Right lobe of liver (tissue), 4 donors: ENCODE measurements around the gene FMN1.

ENCODE experiments used
- CTCF ChIP-seq, 4 donors: fragments of 200-600 bp in 3 of 4; fragments of 450-650 bp in 1 of 4; IDR thresholded peaks; one replicate each; pipeline versions ENCODE4 v1.5.1 to v1.8.0; 2016 to 2022; ENCODE audit warnings: antibody characterized with exemption in 4 of 4, mild to moderate bottlenecking in 2 of 4
- POLR2A ChIP-seq: fragments of 450-650 bp; IDR thresholded peaks from one replicate; pipeline ENCODE4 v1.6.1; 2017; ENCODE audit warnings: antibody characterized with exemption, mild to moderate bottlenecking
- donor health status: DM: no; HTN: no; CAD: no.
- donor health status: DM: no; HTN: no; CAD: no.
- donor health status: DM: no; HTN: yes; CAD: no.

GRCh38 chr15:32867313-32867626, 327.2 kb downstream of the FMN1 start:
- TF ChIP-seq POLR2A (no peak), CTCF (IDR thresholded peaks at IDR 0.05) (no peak)
